Spinal cord (tissue), 10 donors: ENCODE results near the gene FBRSL1. TPM values are rescaled to one million over a fixed set of nuclear protein-coding genes. Genes with fewer than 3 reads are reported as not detected.
A peak's percentile ranks its signal among the peaks of the same experiment; 100 is the strongest.
"Not testable (repeated sequence)": the region's sequence is repeated elsewhere in the genome, so short reads cannot be mapped to it uniquely, and the experiment has no call there.

Source experiments
- DNase-seq, 6 donors: peaks; one replicate each; pipeline versions ENCODE4 v3.0.0 to v3.0.0-alpha.2; 2013 to 2015; ENCODE audit warnings: low spot score in 6 of 6, low read depth in 4 of 6
- H3K27ac ChIP-seq: one replicate; pipeline ENCODE4 v1.5.1; 2013; ENCODE audit warnings: low read depth, low read length, control low read depth
- H3K27me3 ChIP-seq: one replicate; pipeline ENCODE4 v1.6.1; 2013; ENCODE audit warnings: low read length; ENCODE audit not compliant: control insufficient read depth, insufficient read depth
- H3K36me3 ChIP-seq: one replicate; pipeline ENCODE4 v1.6.1; 2013; ENCODE audit warnings: low read length; ENCODE audit not compliant: control insufficient read depth, insufficient read depth
- H3K4me1 ChIP-seq: one replicate; pipeline ENCODE4 v1.6.1; 2013; ENCODE audit warnings: low read length; ENCODE audit not compliant: control insufficient read depth, insufficient read depth
- H3K4me3 ChIP-seq: one replicate; pipeline ENCODE4 v1.5.1; 2013; ENCODE audit warnings: low read depth, low read length, control low read depth
- H3K9me3 ChIP-seq: one replicate; pipeline ENCODE4 v1.6.1; 2013; ENCODE audit warnings: low read length; ENCODE audit not compliant: control insufficient read depth, insufficient read depth
- WGBS: methylation state at CpG from one replicate; pipeline ENCODE4 v1.1.5; 2013; ENCODE audit warnings: missing lambda C conversion rate; ENCODE audit not compliant: insufficient coverage; 5-methylcytosine and 5-hydroxymethylcytosine counted together
- long read RNA-seq, 4 donors: transcript quantifications; one replicate each; lab custom pipeline, GENCODE V29; 2026
- polyA plus RNA-seq, 2 donors: library from polyadenylated mRNA; unstranded; fragments of 120-200 nt; gene quantifications; one replicate each; pipeline ENCODE4 v1.2.1, GENCODE V29; 2013; ENCODE audit not compliant: insufficient read length in 2 of 2
- total RNA-seq, 2 donors: library from RNA; depleted of rRNA in 1 of 2; stranded (reverse); fragments of 120-200 nt in 1 of 2; fragments of >200 nt in 1 of 2; gene quantifications; one replicate each; pipeline versions ENCODE4 v1.2.3 to v1.2.4, GENCODE V29; 2013 to 2014
- donor health status: healthy.

Gene FBRSL1
- 10 to 100 TPM in 1 of 2 donors, 1 to 10 TPM in 1; 4.1 to 15.4 TPM for total RNA-seq
- 100 to 1,000 TPM in 1 of 2 donors, 10 to 100 TPM in 1; 92.5 to 106 TPM for polyA plus RNA-seq
- long read RNA-seq, donor 1, result 0 reads
- long read RNA-seq, donor 2, partial matches to known transcripts, result 5 of 5 reads
- long read RNA-seq, donor 2, other reads (novel, unspliced or antisense), result 0 of 5 reads
- long read RNA-seq, donor 3, partial matches to known transcripts, result 0 of 1 reads
- long read RNA-seq, donor 3, other reads (novel, unspliced or antisense), result 0 of 1 reads
- long read RNA-seq, donor 4, result 0 reads

- H3K4me1 ChIP-seq, result peaks cover 48% of the 10 kb centered on the region
- H3K27me3 ChIP-seq, result no peaks in the 10 kb centered on the region
- H3K36me3 ChIP-seq, result peaks cover 29% of the 10 kb centered on the region
- peak within 1 kb of the TSS; percentile 67 for H3K4me3 ChIP-seq
- peak in 5 of 6 donors; percentile 61 to 96 (median 80) for DNase-seq
- WGBS, result under 1% methylated on average over 74 of the region's 96 CpGs
- H3K27ac ChIP-seq, result no peak within 1 kb of the TSS
- H3K9me3 ChIP-seq, result no peaks in the 10 kb centered on the region
These were observed at the start of gene FBRSL1 for GRCh38 chr12:132489602-132490266. TSS of gene FBRSL1 (plus strand) at chr12:132490151.

GRCh38 chr12:132440420-132440819 is 49.5 kb upstream of the FBRSL1 start:
- not testable (repeated sequence) for H3K9me3 ChIP-seq, H3K27me3 ChIP-seq, H3K4me3 ChIP-seq, H3K27ac ChIP-seq, H3K36me3 ChIP-seq, DNase-seq
- peaks cover 26% of the 10 kb centered on the region for H3K4me1 ChIP-seq
- WGBS, result 93% methylated on average over 5 of the region's 13 CpGs

- DNase-seq, result no peak
- no peaks in the 10 kb centered on the region for H3K27me3 ChIP-seq
- H3K4me3 ChIP-seq, result no peak overlapping the region
- H3K36me3 ChIP-seq, result no peaks in the 10 kb centered on the region
- H3K9me3 ChIP-seq, result no peaks in the 10 kb centered on the region
- no peak overlapping the region for H3K27ac ChIP-seq
- WGBS, result 90% methylated on average over 46 of the region's 48 CpGs
- H3K4me1 ChIP-seq, result peaks cover 35% of the 10 kb centered on the region
These were observed 47.8 kb upstream of the FBRSL1 start for GRCh38 chr12:132441871-132442863.

GRCh38 chr12:132443091-132443490 is 46.9 kb upstream of the FBRSL1 start:
- 92% methylated on average over 25 of the region's 25 CpGs for WGBS
- Histone ChIP-seq H3K4me3 (no peak overlapping the region), H3K36me3 (no peaks in the 10 kb centered on the region)

GRCh38 chr12:132444283-132444682 is 45.7 kb upstream of the FBRSL1 start:
- WGBS, result 77% methylated on average over 14 of the region's 18 CpGs
- Histone ChIP-seq H3K4me3 (no peak overlapping the region), H3K36me3 (no peaks in the 10 kb centered on the region), H3K27ac (no peak overlapping the region), H3K9me3 (no peaks in the 10 kb centered on the region), H3K27me3 (no peaks in the 10 kb centered on the region), H3K4me1 (peaks cover 24% of the 10 kb centered on the region)
- no peak for DNase-seq

More at GRCh38 chr12:132443091-132443490, 46.9 kb upstream of the FBRSL1 start:
- H3K27ac ChIP-seq, result no peak overlapping the region
- peaks cover 29% of the 10 kb centered on the region for H3K4me1 ChIP-seq
- no peak for DNase-seq
- no peaks in the 10 kb centered on the region for H3K9me3 ChIP-seq
- H3K27me3 ChIP-seq, result no peaks in the 10 kb centered on the region

- Histone ChIP-seq H3K9me3 (no peaks in the 10 kb centered on the region), H3K27me3 (no peaks in the 10 kb centered on the region), H3K4me1 (peaks cover 31% of the 10 kb centered on the region), H3K27ac (peak overlapping the region; percentile 47), H3K36me3 (no peaks in the 10 kb centered on the region), H3K4me3 (peak overlapping the region; percentile 5)
- peak in 2 of 6 donors; percentile 64 to 80 for DNase-seq
- 55% methylated on average over 29 of the region's 37 CpGs for WGBS
These were observed 44.7 kb upstream of the FBRSL1 start for GRCh38 chr12:132444957-132445883.

- H3K36me3 ChIP-seq, result peaks cover 3% of the 10 kb centered on the region
- peak overlapping the region; percentile 5 for H3K4me3 ChIP-seq
- H3K27ac ChIP-seq, result peak overlapping the region; percentile 47
- H3K27me3 ChIP-seq, result no peaks in the 10 kb centered on the region
- no peaks in the 10 kb centered on the region for H3K9me3 ChIP-seq
- DNase-seq, result no peak
- peaks cover 39% of the 10 kb centered on the region for H3K4me1 ChIP-seq
- 77% methylated on average over 39 of the region's 39 CpGs for WGBS
These were observed 43.9 kb upstream of the FBRSL1 start for GRCh38 chr12:132445884-132446632.

GRCh38 chr12:132446633-132447326 is 43.2 kb upstream of the FBRSL1 start:
- Histone ChIP-seq H3K27me3 (no peaks in the 10 kb centered on the region), H3K4me3 (no peak overlapping the region), H3K27ac (peak overlapping the region; percentile 33), H3K9me3 (no peaks in the 10 kb centered on the region), H3K4me1 (peaks cover 41% of the 10 kb centered on the region), H3K36me3 (peaks cover 3% of the 10 kb centered on the region)
- WGBS, result 84% methylated on average over 9 of the region's 13 CpGs
- DNase-seq, result no peak
